NCI-H82 (cell line): ENCODE measurements around the gene WNT16.

ENCODE experiments used
- DNase-seq: peaks from one replicate; lab custom pipeline; 2025; lab: John Stamatoyannopoulos, UW

WNT16 gene

DNA sequence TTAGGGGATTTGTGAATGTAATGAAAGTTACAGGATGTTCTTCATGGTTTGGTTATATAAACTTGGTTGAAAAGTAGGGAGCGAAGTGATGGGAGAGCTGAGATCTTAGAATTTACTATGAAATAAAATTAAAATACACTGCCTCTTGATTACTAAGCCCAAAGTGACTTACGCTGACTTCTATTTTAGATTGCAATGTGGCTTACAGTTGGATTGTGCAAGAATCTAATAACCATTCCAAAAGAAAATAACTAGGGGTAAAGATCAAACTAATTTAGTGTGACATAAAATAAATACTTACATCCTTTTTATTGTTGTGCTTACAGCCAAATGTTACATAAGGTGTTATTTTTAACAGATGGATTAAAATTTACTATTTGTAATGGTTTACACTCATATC, 15.3 kb downstream of the WNT16 start:
- no peak for DNase-seq

DNA sequence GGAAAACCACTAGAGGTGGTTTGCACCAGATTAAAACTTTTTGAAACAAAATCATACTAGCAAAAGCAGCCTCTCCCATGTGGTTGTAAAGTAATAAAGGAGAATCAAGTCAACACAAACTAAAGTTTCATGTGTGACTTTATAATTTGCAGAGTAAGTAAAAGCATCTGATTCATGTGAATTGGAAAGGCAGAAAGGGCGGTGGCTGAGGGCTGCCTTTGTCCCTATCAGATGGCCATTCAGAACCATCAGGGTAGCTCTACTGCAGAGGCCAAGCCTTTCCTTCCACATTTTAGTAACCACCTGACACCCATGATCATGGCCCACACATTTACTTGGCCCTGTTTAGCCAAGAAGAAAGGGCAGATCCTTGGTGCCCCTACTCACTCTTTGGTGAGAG, 15.7 kb downstream of the WNT16 start:
- no peak for DNase-seq

GRCh38 chr7:121351682-121352081, 22.9 kb downstream of the WNT16 start:
- DNase-seq = no peak

- no peak for DNase-seq
Observed at GRCh38 chr7:121352323-121352722, 23.5 kb downstream of the WNT16 start.

DNA sequence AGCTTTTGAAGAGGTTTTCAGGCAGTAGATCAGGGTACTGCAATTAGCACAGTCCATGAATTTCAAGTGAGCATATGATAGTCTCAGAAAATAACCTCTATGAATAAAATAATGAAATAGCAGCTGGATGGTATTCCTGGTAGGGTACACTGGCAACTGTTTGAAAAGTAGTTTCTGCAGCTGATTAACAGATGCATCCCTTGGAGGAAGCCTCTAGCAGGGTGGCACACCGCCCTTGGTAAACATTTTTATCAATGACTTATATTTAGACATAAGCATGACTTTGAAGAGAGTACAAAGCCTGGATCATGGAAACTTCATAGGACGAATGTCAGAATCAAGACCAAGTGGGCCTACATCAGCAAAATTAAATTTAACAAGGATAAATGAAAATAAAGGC, 26.8 kb downstream of the WNT16 start:
- DNase-seq = no peak

DNA sequence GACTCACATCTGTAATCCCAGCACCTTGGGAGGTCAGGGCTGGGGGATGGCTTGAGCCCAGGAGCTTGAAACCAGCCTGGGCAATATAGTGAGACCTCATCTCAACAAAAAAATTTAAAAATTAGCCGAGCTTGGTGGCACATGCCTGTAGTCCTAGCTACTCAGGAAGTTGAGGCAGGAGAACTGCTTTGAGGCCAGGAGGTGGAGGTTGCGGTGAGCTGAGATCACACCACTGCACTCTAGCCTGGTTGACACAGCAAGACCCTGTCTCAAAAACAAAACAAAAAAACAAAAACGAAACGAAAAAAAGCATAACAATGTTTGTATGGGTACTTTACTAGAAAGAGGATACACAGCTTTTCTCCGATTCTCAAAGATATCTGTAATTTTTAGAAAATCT, 31.8 kb downstream of the WNT16 start:
- no peak for DNase-seq

DNA sequence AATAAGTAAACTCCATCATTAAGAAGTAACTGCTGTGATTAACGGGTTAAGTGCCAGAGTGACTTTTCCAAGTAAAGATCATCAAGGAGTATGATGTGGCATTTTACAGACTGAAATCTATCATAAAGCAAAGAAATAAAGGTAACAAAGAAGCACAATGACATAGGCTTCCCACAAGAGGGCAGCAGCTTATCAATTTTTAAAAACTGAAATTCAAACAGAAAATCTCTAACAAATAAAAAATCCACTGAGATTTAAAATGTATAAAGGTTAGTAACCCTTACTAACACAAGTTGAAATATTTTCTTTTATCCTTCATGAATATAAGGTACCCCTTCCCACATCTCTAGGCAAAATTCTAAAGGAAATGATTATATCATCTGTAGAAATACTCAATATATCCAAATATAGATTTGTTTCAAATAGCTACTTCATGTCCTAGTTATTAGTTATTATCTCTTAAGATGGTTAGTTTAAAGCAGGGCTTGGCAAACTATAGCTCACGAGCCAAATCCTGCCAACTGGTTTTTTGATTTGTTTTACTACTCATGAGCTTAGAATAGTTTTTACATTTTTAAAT, 38.1 kb downstream of the WNT16 start:
- peak; percentile 27 for DNase-seq

DNA sequence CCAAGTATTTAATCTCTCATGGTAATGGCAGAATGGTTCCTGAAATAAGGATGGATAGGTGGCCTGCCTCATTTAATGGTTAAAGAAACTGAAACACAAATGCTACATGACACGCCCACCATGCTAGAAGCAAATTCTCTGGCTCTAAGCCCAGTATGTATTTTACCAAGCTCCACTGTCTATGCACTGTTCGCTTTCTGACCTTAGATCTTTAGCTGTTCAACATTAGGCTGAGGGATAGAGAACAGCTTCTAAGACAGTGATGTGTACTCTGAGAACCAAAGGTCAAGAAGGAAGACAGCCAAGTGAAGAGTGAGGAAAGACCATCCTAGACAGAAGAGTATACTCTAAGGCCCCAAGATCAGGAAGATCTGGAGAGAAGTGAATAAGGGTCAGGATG, 40.7 kb downstream of the WNT16 start:
- no peak for DNase-seq

DNA sequence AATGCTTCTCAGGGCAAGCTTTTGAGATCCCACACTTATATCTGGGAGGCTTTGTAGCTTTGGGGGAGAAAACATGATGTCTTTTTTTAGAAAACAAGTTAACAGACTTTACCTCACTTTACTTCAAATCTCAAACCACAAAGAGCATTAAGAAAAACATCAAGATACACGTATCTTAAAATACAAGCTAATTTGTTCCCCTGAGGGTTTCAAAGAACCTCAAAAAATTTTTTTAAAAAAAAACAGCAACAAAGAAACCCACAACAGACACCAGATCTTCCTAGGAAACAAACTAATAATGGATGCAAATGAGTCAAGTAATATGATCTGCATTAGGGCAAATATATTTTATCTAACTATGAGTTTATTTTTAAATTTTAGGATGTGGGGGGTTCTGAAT, 42.6 kb downstream of the WNT16 start:
- DNase-seq = no peak

DNA sequence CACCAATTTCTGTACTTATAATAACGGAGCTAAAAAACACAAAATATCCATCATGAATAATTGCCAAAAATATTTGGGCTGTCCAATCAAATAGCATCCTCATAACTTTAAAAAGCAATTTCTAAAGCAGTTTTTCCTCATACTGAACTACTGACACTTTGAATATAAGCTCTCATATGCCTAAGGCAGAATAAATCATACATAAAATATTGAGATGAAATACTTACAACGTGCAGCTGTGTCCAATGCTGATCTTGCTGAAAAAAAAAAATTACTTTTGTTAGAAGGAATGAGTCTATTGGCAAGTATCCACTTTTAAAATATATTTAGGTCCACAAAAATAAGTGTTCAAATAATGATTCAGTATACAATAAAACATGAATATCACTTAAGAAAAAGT, 43.1 kb downstream of the WNT16 start:
- DNase-seq = no peak

GRCh38 chr7:121372376-121373010, 43.7 kb downstream of the WNT16 start:
- DNase-seq = no peak

GRCh38 chr7:121373177-121373576, 44.4 kb downstream of the WNT16 start:
- DNase-seq = no peak

DNA sequence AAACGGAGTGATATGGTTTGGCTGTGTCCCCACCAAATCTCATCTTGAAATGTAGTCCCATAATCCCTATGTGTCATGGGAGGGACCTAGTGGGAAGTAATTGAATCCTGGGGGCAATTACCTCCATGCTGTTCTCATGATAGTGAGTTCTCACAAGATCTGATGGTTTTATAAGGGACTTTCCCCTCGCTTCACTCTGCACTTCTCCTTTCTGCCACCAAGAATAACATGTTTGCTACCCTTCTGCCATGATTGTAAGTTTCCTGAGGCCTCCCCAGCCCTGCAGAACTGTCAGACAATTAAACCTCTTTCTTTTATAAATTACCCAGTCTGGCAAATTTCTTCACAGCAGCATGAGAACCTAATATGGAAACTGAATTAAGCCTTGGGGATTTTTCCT, 48.2 kb downstream of the WNT16 start:
- DNase-seq = no peak

- DNase-seq = peak; percentile 49
Observed at GRCh38 chr7:121379930-121380329, 51.1 kb downstream of the WNT16 start.

DNA sequence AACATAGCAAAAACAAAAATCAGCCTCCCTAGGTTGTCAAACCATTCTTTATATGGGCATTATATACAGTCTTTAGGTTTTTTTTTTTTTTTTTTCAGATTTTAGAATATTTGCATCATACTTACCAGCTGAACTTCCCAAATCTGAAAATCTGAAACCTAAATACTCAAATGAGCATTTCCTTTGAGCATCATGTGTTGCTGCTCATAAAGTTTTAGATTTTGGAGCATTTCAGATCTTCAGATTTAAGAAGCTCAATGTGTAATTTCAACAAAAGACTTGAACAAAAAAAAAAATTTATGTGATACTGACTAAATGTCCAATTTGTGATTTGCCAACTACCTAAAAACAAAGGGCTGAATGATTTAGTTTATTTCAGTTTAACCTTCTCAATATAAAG, 53.7 kb downstream of the WNT16 start:
- no peak for DNase-seq

- DNase-seq = no peak
Observed at GRCh38 chr7:121383235-121383910, 54.6 kb downstream of the WNT16 start.

DNA sequence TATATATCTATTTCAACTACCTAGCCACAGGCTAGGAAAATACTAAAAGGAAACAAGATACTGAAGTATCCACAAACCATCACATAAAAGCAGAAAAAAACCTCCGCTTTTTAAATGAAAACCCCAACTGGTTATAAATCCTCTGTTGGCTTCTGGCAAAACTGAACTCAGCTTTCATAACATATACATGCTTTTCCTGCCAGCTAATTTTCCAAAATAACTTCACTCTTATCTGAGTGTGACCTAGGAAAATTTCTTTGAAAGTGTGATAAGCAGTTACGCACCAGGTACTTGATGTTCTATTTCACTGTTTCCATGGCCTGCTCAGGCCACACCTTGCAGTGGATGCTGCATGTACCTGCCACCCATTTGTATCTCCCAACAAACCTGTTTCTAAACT, 55.5 kb downstream of the WNT16 start:
- no peak for DNase-seq

GRCh38 chr7:121385056-121385799, 56.4 kb downstream of the WNT16 start:
- DNase-seq = no peak

DNA sequence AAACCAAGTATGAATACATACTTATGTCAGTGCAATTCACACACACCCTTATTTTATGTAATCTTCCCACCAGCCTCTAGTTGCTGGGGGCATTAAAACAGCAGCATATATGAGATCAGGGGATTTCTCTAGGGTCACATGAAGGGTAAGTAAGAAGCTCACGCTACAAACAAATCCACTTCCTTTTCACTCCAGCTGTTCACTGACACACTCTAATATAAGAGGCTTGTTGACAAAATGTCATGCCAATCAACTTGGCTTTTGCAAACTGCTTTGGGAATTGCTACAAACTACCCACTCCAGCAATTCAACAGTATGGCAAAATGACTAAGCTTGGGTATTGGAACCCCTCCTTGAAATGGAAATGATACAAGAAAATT, 57.0 kb downstream of the WNT16 start:
- DNase-seq = peak; percentile 92

DNA sequence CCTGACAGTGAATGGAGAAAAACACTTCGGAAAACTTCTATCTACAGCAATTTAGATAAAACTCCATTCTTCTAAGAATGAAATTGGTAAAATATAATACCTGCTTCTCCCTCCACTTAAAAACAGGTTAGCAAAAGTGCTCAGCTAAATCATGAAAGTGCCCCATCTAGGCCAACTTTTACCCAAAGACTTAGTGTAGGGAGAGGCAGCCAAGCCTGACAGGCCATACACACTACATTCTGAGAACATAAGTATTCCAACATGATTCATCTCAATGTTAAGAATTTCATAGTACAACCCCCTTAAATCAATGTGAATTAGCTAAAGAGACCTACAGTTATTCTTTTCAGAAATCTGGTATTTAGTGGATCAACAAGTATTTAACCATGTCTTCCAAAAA, 60.1 kb downstream of the WNT16 start:
- no peak for DNase-seq

DNA sequence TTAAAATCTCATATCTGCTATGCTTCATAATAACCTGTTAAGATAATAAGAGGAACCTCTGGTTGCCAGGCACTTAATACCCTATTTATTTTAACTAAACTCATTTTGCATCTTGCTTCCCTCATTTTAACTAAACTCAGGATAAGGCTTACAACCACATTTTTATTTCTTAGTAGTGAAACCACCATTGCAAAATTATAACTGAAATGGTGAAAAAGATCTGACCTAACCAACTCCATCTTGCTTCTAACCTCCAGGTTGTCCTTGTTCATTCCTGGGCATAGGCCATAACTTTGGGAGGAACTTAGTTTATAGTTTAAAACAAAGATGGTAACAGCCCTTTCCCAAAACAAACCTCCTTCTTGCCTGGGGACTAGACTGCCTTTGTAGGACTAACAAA, 61.3 kb downstream of the WNT16 start:
- no peak for DNase-seq

- peak; percentile 62 for DNase-seq
Observed at GRCh38 chr7:121390617-121391016, 61.8 kb downstream of the WNT16 start.
